Measurements from ENCODE around the gene HDAC9.
"Not testable (repeated sequence)": the region's sequence is repeated elsewhere in the genome, so short reads cannot be mapped to it uniquely, and the experiment has no call there.

HDAC9 gene

DNA sequence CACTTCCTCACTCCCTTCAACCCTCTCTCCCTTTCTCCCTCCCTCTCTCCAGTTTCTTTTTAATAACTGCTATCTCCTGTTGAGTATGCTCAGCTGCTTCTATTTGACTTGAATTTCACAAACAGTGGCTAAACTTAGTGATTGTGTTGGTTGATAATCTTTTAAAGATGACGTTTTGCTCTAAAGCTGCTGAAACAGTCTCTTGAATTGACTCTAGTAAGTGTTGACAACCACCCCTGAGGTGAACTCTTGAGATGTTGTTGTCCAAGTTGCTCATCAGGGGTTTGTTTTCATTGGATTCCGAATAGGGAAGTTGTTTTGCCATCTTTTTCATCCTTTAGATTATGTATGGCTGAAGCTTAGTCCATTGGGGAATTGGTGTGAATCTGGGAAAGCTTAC, 445.7 kb downstream of the HDAC9 start:
- DNase-seq, result no peak
- no peaks in the 10 kb centered on the region for H3K27me3 ChIP-seq (replicated peaks; ENCODE audit: control insufficient read depth, insufficient read depth, low read length, poor library complexity, severe bottlenecking)
- no peaks in the 10 kb centered on the region for H3K4me1 ChIP-seq (ENCODE audit: control insufficient read depth, insufficient read depth, low read length, poor library complexity, severe bottlenecking)
- no peak overlapping the region for H3K4me3 ChIP-seq (ENCODE audit: insufficient read depth, low read depth, low read length, poor library complexity, severe bottlenecking)
- no peaks in the 10 kb centered on the region for H3K36me3 ChIP-seq (ENCODE audit: control insufficient read depth, insufficient read depth, low read length)
- no peaks in the 10 kb centered on the region for H3K9me3 ChIP-seq (ENCODE audit: control insufficient read depth, low read length)
- no peak overlapping the region for H3K27ac ChIP-seq (ENCODE audit: insufficient read depth, low read length, poor library complexity, severe bottlenecking)

DNA sequence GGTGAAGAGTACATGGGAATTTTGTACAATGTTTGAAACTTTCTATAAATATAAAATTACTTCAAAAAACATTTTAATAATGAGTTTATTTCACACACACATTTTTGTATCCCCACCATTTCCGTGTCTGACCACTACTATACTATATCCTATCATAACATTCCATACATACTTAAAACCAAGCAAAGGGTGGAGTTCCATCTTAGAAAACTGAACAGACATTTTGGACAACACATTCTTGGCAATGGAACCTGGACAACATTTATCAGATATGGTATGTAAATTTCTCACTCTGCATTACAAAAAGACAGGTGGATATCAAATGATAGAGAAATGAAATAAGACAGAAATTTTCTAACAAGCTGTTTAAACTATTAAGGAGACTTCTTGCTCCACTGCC, 453.0 kb downstream of the HDAC9 start:
- no peaks in the 10 kb centered on the region for H3K27me3 ChIP-seq (replicated peaks; ENCODE audit: control insufficient read depth, insufficient read depth, low read length, poor library complexity, severe bottlenecking)
- H3K4me1 ChIP-seq (ENCODE audit: control insufficient read depth, insufficient read depth, low read length, poor library complexity, severe bottlenecking), result no peaks in the 10 kb centered on the region
- no peak for DNase-seq
- no peak overlapping the region for H3K4me3 ChIP-seq (ENCODE audit: insufficient read depth, low read depth, low read length, poor library complexity, severe bottlenecking)
- H3K9me3 ChIP-seq (ENCODE audit: control insufficient read depth, low read length), result no peaks in the 10 kb centered on the region
- H3K27ac ChIP-seq (ENCODE audit: insufficient read depth, low read length, poor library complexity, severe bottlenecking), result no peak overlapping the region
- H3K36me3 ChIP-seq (ENCODE audit: control insufficient read depth, insufficient read depth, low read length), result no peaks in the 10 kb centered on the region

DNA sequence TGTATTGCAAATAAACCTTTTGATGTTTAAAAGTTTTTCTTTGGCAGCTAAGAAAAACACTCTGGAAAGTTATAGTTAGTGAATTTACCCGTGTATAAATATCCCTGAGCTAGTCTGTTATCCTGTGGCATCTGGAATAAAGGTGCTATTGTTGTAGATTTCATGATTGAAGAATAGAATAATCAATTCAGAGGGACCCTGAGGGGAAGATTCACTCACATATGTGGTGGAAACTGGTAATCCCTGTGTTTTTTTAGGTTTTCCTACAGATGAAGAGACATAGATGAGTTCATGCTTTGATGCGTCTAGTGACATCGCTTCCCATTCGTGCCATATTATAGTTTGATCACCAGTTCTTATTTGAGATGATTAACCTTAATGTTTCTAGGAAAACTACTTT, 457.3 kb downstream of the HDAC9 start:
- DNase-seq, result no peak
- Histone ChIP-seq H3K4me1 (ENCODE audit: control insufficient read depth, insufficient read depth, low read length, poor library complexity, severe bottlenecking) (no peaks in the 10 kb centered on the region), H3K27me3 (replicated peaks; ENCODE audit: control insufficient read depth, insufficient read depth, low read length, poor library complexity, severe bottlenecking) (no peaks in the 10 kb centered on the region), H3K27ac (ENCODE audit: insufficient read depth, low read length, poor library complexity, severe bottlenecking) (no peak overlapping the region), H3K4me3 (ENCODE audit: insufficient read depth, low read depth, low read length, poor library complexity, severe bottlenecking) (no peak overlapping the region), H3K9me3 (ENCODE audit: control insufficient read depth, low read length) (no peaks in the 10 kb centered on the region), H3K36me3 (ENCODE audit: control insufficient read depth, insufficient read depth, low read length) (no peaks in the 10 kb centered on the region)

DNA sequence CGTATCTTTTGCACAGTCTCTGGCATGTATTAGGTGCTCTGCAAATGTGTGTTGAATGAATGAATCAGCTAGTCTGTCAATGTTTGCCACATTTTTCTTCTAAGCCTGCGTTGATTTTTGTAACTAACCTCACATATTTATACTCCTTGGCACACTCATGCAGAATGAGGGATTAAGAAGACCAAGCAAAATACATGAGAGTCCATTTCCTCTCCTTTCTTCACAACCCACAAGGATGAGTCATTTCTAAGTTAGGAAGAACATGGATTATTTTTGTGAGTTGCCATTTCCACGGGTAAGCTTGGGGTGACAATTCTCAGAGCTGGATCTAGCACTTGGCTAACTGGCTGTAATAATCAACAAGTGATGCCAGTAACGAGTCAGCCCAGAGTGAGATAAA, 463.1 kb downstream of the HDAC9 start:
- Histone ChIP-seq H3K36me3 (ENCODE audit: control insufficient read depth, insufficient read depth, low read length) (no peaks in the 10 kb centered on the region), H3K9me3 (ENCODE audit: control insufficient read depth, low read length) (no peaks in the 10 kb centered on the region), H3K4me1 (ENCODE audit: control insufficient read depth, insufficient read depth, low read length, poor library complexity, severe bottlenecking) (no peaks in the 10 kb centered on the region), H3K27me3 (replicated peaks; ENCODE audit: control insufficient read depth, insufficient read depth, low read length, poor library complexity, severe bottlenecking) (no peaks in the 10 kb centered on the region), H3K27ac (ENCODE audit: insufficient read depth, low read length, poor library complexity, severe bottlenecking) (no peak overlapping the region), H3K4me3 (ENCODE audit: insufficient read depth, low read depth, low read length, poor library complexity, severe bottlenecking) (no peak overlapping the region)
- no peak for DNase-seq

DNA sequence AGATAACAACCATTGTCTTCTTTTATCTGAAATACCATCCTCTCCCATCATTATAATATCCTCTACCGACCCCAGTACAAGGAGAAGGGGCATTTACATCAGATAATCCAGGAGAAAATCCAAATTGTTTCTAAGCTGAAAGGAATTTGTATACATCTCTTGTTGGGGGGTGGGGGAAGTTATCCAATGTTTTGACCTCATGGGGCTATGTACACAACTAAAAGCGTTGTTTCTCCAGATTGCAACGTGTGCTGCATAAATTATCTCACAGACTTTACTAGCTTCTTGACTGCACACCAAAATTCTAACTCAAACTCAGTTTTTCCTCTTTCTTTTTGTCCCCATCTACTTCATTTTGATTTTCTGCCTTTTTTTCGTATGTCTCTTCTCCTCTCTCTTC, 465.2 kb downstream of the HDAC9 start:
- no peaks in the 10 kb centered on the region for H3K27me3 ChIP-seq (replicated peaks; ENCODE audit: control insufficient read depth, insufficient read depth, low read length, poor library complexity, severe bottlenecking)
- H3K4me1 ChIP-seq (ENCODE audit: control insufficient read depth, insufficient read depth, low read length, poor library complexity, severe bottlenecking), result no peaks in the 10 kb centered on the region
- H3K36me3 ChIP-seq (ENCODE audit: control insufficient read depth, insufficient read depth, low read length), result no peaks in the 10 kb centered on the region
- no peaks in the 10 kb centered on the region for H3K9me3 ChIP-seq (ENCODE audit: control insufficient read depth, low read length)
- DNase-seq, result no peak
- no peak overlapping the region for H3K27ac ChIP-seq (ENCODE audit: insufficient read depth, low read length, poor library complexity, severe bottlenecking)
- no peak overlapping the region for H3K4me3 ChIP-seq (ENCODE audit: insufficient read depth, low read depth, low read length, poor library complexity, severe bottlenecking)

DNA sequence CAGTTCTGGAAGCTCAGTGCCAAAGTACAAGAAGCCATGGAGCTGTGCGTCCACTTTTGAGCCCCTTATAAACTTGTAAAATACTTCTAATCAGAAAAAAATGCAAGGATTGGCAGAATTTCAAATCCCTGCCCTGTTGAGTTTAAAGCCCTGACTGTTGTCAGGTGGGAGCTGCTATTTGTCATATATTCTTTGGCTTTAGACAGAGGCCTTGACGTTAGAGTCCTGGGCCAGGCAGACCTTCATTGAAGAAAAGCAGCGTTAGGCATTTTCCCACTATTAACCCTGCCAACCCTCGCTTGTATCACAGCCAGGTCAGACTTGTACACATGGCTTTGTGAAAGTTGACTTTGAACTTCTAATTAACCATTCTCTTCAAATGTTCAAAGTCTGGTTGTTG, 466.5 kb downstream of the HDAC9 start:
- Histone ChIP-seq H3K27me3 (replicated peaks; ENCODE audit: control insufficient read depth, insufficient read depth, low read length, poor library complexity, severe bottlenecking) (no peaks in the 10 kb centered on the region), H3K4me3 (ENCODE audit: insufficient read depth, low read depth, low read length, poor library complexity, severe bottlenecking) (no peak overlapping the region), H3K27ac (ENCODE audit: insufficient read depth, low read length, poor library complexity, severe bottlenecking) (no peak overlapping the region), H3K9me3 (ENCODE audit: control insufficient read depth, low read length) (no peaks in the 10 kb centered on the region), H3K4me1 (ENCODE audit: control insufficient read depth, insufficient read depth, low read length, poor library complexity, severe bottlenecking) (no peaks in the 10 kb centered on the region), H3K36me3 (ENCODE audit: control insufficient read depth, insufficient read depth, low read length) (no peaks in the 10 kb centered on the region)
- no peak for DNase-seq

DNA sequence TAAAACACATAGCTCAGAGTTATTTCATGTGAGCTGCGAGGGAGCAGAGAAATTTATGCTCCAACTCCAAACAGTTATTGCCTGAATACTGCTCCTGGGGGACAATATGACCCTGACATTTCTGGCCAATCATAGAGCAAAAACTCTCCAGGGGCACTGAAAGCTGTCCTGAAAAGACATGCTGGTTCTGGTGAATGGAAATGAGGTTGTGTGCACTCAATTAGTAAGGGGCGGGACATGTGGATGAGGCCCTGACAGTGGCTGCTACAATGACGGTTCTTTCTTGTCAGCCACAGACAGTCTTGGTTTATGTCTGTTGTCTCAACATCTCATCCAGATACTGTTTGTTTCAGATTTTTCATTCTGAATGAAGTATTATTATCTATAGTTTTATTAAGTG, 470.1 kb downstream of the HDAC9 start:
- Histone ChIP-seq H3K27ac (ENCODE audit: insufficient read depth, low read length, poor library complexity, severe bottlenecking) (no peak overlapping the region), H3K4me1 (ENCODE audit: control insufficient read depth, insufficient read depth, low read length, poor library complexity, severe bottlenecking) (no peaks in the 10 kb centered on the region), H3K9me3 (ENCODE audit: control insufficient read depth, low read length) (no peaks in the 10 kb centered on the region), H3K27me3 (replicated peaks; ENCODE audit: control insufficient read depth, insufficient read depth, low read length, poor library complexity, severe bottlenecking) (no peaks in the 10 kb centered on the region), H3K4me3 (ENCODE audit: insufficient read depth, low read depth, low read length, poor library complexity, severe bottlenecking) (no peak overlapping the region), H3K36me3 (ENCODE audit: control insufficient read depth, insufficient read depth, low read length) (no peaks in the 10 kb centered on the region)
- DNase-seq, result no peak

DNA sequence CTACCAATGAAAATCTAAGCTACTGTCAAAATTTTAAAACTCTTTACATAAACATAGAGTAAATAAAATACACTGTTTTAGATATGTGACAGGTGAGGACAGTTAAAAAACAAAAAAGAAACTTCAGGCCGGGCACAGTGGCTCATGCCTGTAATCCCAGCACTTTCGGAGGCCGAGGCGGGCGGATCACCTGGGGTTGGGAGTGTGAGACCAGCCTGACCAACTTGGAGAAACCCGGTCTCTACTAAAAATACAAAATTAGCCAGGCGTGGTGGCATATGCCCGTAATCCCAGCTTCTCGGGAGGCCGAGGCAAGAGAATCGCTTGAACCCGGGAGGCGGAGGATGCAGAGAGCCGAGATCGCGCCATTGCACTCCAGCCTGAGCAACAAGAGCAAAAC, 472.2 kb downstream of the HDAC9 start:
- H3K4me1 ChIP-seq (ENCODE audit: control insufficient read depth, insufficient read depth, low read length, poor library complexity, severe bottlenecking), result not testable (repeated sequence)

DNA sequence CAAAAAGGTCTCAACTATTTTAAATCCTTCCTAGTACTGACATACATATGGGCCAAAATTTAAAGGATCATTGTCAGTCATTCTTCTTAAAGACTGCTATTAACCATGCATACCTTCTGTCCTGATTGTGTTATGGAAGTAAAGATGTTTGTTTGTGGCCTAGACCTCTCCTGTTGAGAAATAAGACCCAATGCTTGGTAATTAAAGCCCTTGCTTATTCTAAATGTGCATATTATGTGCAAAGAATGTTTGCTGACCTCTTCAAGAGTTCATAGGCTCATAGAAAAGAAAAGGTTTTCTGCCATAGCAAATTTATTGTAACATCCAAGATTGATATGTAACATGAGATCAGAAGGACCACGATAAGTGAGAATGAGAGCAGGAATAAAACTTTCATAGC, 476.3 kb downstream of the HDAC9 start:
- no peak overlapping the region for H3K4me3 ChIP-seq (ENCODE audit: insufficient read depth, low read depth, low read length, poor library complexity, severe bottlenecking)
- no peak for DNase-seq
- no peaks in the 10 kb centered on the region for H3K27me3 ChIP-seq (replicated peaks; ENCODE audit: control insufficient read depth, insufficient read depth, low read length, poor library complexity, severe bottlenecking)
- H3K36me3 ChIP-seq (ENCODE audit: control insufficient read depth, insufficient read depth, low read length), result no peaks in the 10 kb centered on the region
- no peak overlapping the region for H3K27ac ChIP-seq (ENCODE audit: insufficient read depth, low read length, poor library complexity, severe bottlenecking)
- H3K4me1 ChIP-seq (ENCODE audit: control insufficient read depth, insufficient read depth, low read length, poor library complexity, severe bottlenecking), result no peaks in the 10 kb centered on the region
- H3K9me3 ChIP-seq (ENCODE audit: control insufficient read depth, low read length), result no peaks in the 10 kb centered on the region

More for the DNA sequence above, 472.2 kb downstream of the HDAC9 start:
- not testable (repeated sequence) for H3K36me3 ChIP-seq (ENCODE audit: control insufficient read depth, insufficient read depth, low read length); H3K9me3 ChIP-seq (ENCODE audit: control insufficient read depth, low read length); H3K27ac ChIP-seq (ENCODE audit: insufficient read depth, low read length, poor library complexity, severe bottlenecking); H3K27me3 ChIP-seq (replicated peaks; ENCODE audit: control insufficient read depth, insufficient read depth, low read length, poor library complexity, severe bottlenecking); DNase-seq; H3K4me3 ChIP-seq (ENCODE audit: insufficient read depth, low read depth, low read length, poor library complexity, severe bottlenecking)

DNA sequence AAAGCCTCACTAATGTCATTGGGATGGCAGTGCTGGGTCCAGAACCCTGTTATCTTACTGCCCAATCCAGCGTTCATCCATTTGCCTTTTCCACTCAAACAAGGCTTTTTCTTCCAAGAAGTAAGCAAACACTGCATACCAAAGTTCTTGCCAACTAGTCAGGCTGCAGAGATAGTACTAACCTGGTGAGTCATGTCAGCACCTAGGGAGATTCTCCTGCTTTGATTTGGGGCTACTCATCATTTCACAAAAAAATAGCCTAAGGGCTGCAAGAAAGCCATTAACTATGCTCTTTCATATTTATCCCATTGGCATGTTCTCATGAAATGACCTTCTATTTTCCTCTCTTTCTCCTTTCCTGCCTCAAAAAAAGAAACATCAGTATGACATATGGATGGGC, 479.3 kb downstream of the HDAC9 start:
- Histone ChIP-seq H3K4me1 (ENCODE audit: control insufficient read depth, insufficient read depth, low read length, poor library complexity, severe bottlenecking) (no peaks in the 10 kb centered on the region), H3K36me3 (ENCODE audit: control insufficient read depth, insufficient read depth, low read length) (no peaks in the 10 kb centered on the region), H3K27ac (ENCODE audit: insufficient read depth, low read length, poor library complexity, severe bottlenecking) (no peak overlapping the region)

DNA sequence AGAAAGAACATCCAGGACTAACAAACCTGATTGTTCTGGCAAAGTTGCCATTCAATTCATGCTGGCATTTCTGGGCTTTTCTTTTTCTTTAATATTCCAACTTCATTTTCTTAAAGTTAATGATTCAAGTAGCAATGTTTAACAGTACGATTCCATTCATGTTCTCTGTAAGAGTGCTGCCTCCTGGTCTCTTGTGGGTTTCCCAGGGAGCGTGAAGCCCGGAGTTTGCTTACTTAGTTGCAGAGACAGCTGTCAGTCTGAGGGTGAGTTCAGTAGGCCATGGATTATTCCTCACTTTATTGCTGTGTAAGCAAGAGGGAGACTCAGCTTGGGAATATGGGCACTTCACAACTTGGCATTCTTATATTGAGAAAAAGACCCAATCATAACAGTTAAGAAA, 479.7 kb downstream of the HDAC9 start:
- Histone ChIP-seq H3K27me3 (replicated peaks; ENCODE audit: control insufficient read depth, insufficient read depth, low read length, poor library complexity, severe bottlenecking) (no peaks in the 10 kb centered on the region), H3K36me3 (ENCODE audit: control insufficient read depth, insufficient read depth, low read length) (no peaks in the 10 kb centered on the region), H3K4me3 (ENCODE audit: insufficient read depth, low read depth, low read length, poor library complexity, severe bottlenecking) (no peak overlapping the region), H3K27ac (ENCODE audit: insufficient read depth, low read length, poor library complexity, severe bottlenecking) (no peak overlapping the region), H3K9me3 (ENCODE audit: control insufficient read depth, low read length) (no peaks in the 10 kb centered on the region), H3K4me1 (ENCODE audit: control insufficient read depth, insufficient read depth, low read length, poor library complexity, severe bottlenecking) (no peaks in the 10 kb centered on the region)
- no peak for DNase-seq

More for the DNA sequence above, 479.3 kb downstream of the HDAC9 start:
- Histone ChIP-seq H3K9me3 (ENCODE audit: control insufficient read depth, low read length) (no peaks in the 10 kb centered on the region), H3K4me3 (ENCODE audit: insufficient read depth, low read depth, low read length, poor library complexity, severe bottlenecking) (no peak overlapping the region), H3K27me3 (replicated peaks; ENCODE audit: control insufficient read depth, insufficient read depth, low read length, poor library complexity, severe bottlenecking) (no peaks in the 10 kb centered on the region)
- DNase-seq, result no peak
